Spleen (tissue), 11 donors: ENCODE results near the gene TCEA2. TPM values are rescaled to one million over a fixed set of nuclear protein-coding genes. Genes with fewer than 3 reads are reported as not detected.

Experiments
- DNase-seq: peaks from one replicate; pipeline ENCODE4 v3.0.0-alpha.2; 2020
- H3K27ac ChIP-seq, 8 donors: fragments of 200-600 bp; sonication (generic) in 7 of 8; 1 replicate in 4 of 8; 2 replicates in 4 of 8; pipeline versions ENCODE4 v1.5.0 to v1.8.0; 2016 to 2021; ENCODE audit warnings: inconsistent platforms in 4 of 8, mild to moderate bottlenecking in 4 of 8, moderate library complexity in 1 of 8
- H3K27me3 ChIP-seq, 7 donors: fragments of 200-600 bp; sonication (generic) in 6 of 7; replicated peaks in 1 of 7; 1 replicate in 4 of 7; 2 replicates in 3 of 7; pipeline versions ENCODE4 v1.5.0 to v1.8.0; 2016 to 2021; ENCODE audit warnings: inconsistent platforms in 3 of 7, mild to moderate bottlenecking in 1 of 7
- H3K36me3 ChIP-seq, 6 donors: fragments of 200-600 bp; sonication (generic) in 5 of 6; 1 replicate in 4 of 6; 2 replicates in 2 of 6; pipeline versions ENCODE4 v1.5.0 to v1.8.0; 2016 to 2021; ENCODE audit warnings: inconsistent platforms in 2 of 6
- H3K4me1 ChIP-seq, 6 donors: fragments of 200-600 bp; sonication (generic) in 5 of 6; 1 replicate in 3 of 6; 2 replicates in 3 of 6; pipeline versions ENCODE4 v1.5.0 to v1.8.0; 2016 to 2021; ENCODE audit warnings: inconsistent platforms in 3 of 6
- H3K4me3 ChIP-seq, 8 donors: fragments of 200-600 bp; sonication (generic) in 7 of 8; 1 replicate in 4 of 8; 2 replicates in 4 of 8; pipeline versions ENCODE4 v1.5.0 to v1.8.0; 2016 to 2021; ENCODE audit warnings: inconsistent platforms in 4 of 8, mild to moderate bottlenecking in 4 of 8, moderate library complexity in 2 of 8
- H3K9me3 ChIP-seq, 8 donors: fragments of 200-600 bp; sonication (generic) in 7 of 8; 1 replicate in 4 of 8; 2 replicates in 4 of 8; pipeline versions ENCODE4 v1.5.0 to v1.8.0; 2016 to 2021; ENCODE audit warnings: inconsistent platforms in 4 of 8
- CTCF ChIP-seq, 11 experiments: fragments of 200-600 bp in 7 of 11; fragments of 450-650 bp in 4 of 11; sonication (generic) in 4 of 11; IDR thresholded peaks in 8 of 11; conservative IDR thresholded peaks in 3 of 11; 1 replicate in 7 of 11; 2 replicates in 4 of 11; pipeline versions ENCODE4 v1.4.0 to v1.8.0; 2016 to 2021; ENCODE audit warnings: antibody characterized with exemption in 11 of 11, inconsistent platforms in 4 of 11, mild to moderate bottlenecking in 1 of 11
- POLR2A ChIP-seq, 3 donors: fragments of 450-650 bp; IDR thresholded peaks; one replicate each; pipeline ENCODE4 v1.5.1; 2017; ENCODE audit warnings: antibody characterized with exemption in 3 of 3, mild to moderate bottlenecking in 1 of 3
- POLR2AphosphoS5 ChIP-seq, 3 donors: sonication (generic); formaldehyde crosslinking; IDR thresholded peaks; one replicate each; pipeline ENCODE4 v1.5.1; 2017; ENCODE audit warnings: antibody characterized with exemption in 3 of 3
- WGBS, 5 donors: extraction: QIAGEN DNeasy Blood & Tissue Kit in 3 of 5; methylation state at CpG; one replicate each; pipeline versions ENCODE4 v1.1.5 to v1.1.7; 2013 to 2018; 5-methylcytosine and 5-hydroxymethylcytosine counted together
- intact Hi-C: fragments of 100-400 bp; cut with DNase I; formaldehyde crosslinking; loops from one replicate; pipeline ENCODE4 v1.15.0; 2023; ENCODE audit warnings: low total_unique reads
- polyA plus RNA-seq, 3 donors: library from polyadenylated mRNA; stranded (reverse); fragments of 200-250 nt; gene quantifications; one replicate each; pipeline ENCODE4 v1.2.1, GENCODE V29; 2013
- total RNA-seq, 7 donors: library from RNA; depleted of rRNA in 3 of 7; stranded (reverse); fragments of >200 nt in 3 of 7; fragmentation: NEBNext Ultra II Directional in 4 of 7; extraction: Animal tissue kit (Norgen Biotek cat#: 25700) in 4 of 7; gene quantifications; one replicate each; pipeline versions ENCODE4 v1.1.0 to v1.2.1, GENCODE V29; 2016 to 2021
- donor health status: healthy with polysubstance abuse.
- donor health status: DM: no; HTN: no; CAD: no; lungs with moderate emphysema.
- donor health status: DM: no; HTN: no; CAD: no.
- donor health status: Bipolar disorder and iron deficiency.
- donor health status: healthy.
- donor health status: DM: no; HTN: no; CAD: no.
- donor health status: DM: yes; HTN: yes; CAD: no.

TCEA2 gene
- total and polyA plus RNA-seq, 10 donors: 18.6 to 60.8 (median 43.2) TPM

- Histone ChIP-seq H3K4me3 (peak overlapping the region in 1 of 8 donors; percentile 73), H3K27me3 (peaks cover 0 to 49% (median 28%) of the 10 kb centered on the region in 7 donors), H3K4me1 (peaks cover 5 to 36% (median 23%) of the 10 kb centered on the region in 6 donors), H3K9me3 (no peaks in the 10 kb centered on the region), H3K27ac (peak overlapping the region in 1 of 8 donors; percentile 70), H3K36me3 (peaks cover 0 to 40% (median 13%) of the 10 kb centered on the region in 6 donors)
- intact Hi-C loops: no loop called here
- peak; percentile 34 for DNase-seq
- no peak for TF ChIP-seq POLR2A (IDR thresholded peaks at IDR 0.05)
- TF ChIP-seq POLR2AphosphoS5 (IDR thresholded peaks at IDR 0.05): no peak
- no peak for TF ChIP-seq CTCF (IDR thresholded peaks at IDR 0.05 in 8 of 11, conservative IDR thresholded peaks at IDR 0.05 in 3 of 11)
- 77 to 92% (median 88%) methylated on average over 9 of the region's 9 CpGs for WGBS, 5 donors
Measured at GRCh38 chr20:64100946-64101688, 38.1 kb downstream of the TCEA2 start.

DNA sequence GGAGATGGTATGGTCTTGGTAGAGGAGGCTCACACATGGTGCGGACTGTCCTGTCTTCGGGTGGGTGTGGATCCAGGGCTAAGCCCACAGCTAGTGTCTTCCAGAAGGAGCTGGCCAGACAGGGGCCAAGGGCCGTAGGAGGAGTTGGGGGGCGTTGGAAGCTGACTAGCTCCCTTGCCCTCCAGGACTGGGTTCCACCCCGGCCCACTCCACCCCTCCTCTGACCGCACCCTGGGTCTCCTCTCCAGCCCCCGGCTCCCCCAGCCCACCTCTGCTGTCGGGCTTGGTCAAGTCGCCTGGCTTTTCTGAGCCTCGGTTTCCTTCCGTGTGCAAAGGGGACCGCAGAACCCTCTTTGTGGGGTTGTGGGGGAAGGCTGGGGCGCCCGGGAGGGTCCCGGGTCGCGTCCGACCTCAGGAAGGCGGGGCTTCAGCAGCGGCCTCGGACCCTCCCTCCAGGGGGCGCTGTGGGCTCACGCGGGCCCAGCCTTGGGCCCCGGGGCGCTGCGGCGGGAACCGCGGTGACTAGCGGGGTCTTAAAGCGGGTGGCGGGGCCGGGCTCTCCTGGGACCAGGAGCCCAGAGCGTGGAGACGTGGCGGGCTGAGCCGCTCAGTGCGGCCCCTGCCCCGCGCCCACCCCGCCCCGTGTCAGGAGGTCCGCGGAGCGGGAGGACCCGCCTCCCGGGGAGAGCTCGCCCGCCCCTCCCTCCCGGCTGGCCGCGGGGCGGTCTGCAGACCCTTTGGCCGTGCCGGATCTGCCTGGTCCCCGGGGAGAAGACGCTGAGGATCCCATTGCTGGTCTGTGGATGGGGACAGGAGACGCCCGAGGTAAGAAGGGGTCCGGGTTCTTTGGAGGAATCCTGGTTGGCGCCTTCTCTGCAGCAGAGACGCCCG, 39.0 kb downstream of the TCEA2 start:
- peak; percentile 91 for DNase-seq
- Histone ChIP-seq H3K4me1 (peaks cover 5 to 36% (median 23%) of the 10 kb centered on the region in 6 donors), H3K4me3 (peak overlapping the region; percentile 21 to 73 (median 42)), H3K9me3 (no peaks in the 10 kb centered on the region), H3K27ac (peak overlapping the region in 2 of 8 donors; percentile 3 to 40), H3K27me3 (peaks cover 0 to 55% (median 28%) of the 10 kb centered on the region in 7 donors), H3K36me3 (peaks cover 0 to 31% (median 13%) of the 10 kb centered on the region in 6 donors)
- intact Hi-C loops: no loop called here
- WGBS, 5 donors: 5 to 16% (median 7%) methylated on average over 20 to 64 of the region's 64 CpGs
- peak; percentile 35 to 93 (median 84) for TF ChIP-seq CTCF (IDR thresholded peaks at IDR 0.05 in 8 of 11, conservative IDR thresholded peaks at IDR 0.05 in 3 of 11)
- no peak for TF ChIP-seq POLR2A (IDR thresholded peaks at IDR 0.05)
- peak in 1 of 3 donors; percentile 47 for TF ChIP-seq POLR2AphosphoS5 (IDR thresholded peaks at IDR 0.05)

- Histone ChIP-seq H3K36me3 (peaks cover 0 to 23% (median 13%) of the 10 kb centered on the region in 6 donors), H3K4me3 (peak overlapping the region; percentile 21 to 73 (median 42)), H3K27me3 (peaks cover 0 to 55% (median 28%) of the 10 kb centered on the region in 7 donors), H3K4me1 (peaks cover 5 to 43% (median 31%) of the 10 kb centered on the region in 6 donors), H3K27ac (peak overlapping the region in 1 of 8 donors; percentile 3), H3K9me3 (no peaks in the 10 kb centered on the region)
- no peak for TF ChIP-seq POLR2A (IDR thresholded peaks at IDR 0.05)
- intact Hi-C loops: no loop called here
- WGBS, 5 donors: 18 to 26% (median 20%) methylated on average over 19 to 30 of the region's 30 CpGs
- DNase-seq: peak; percentile 76
Measured at GRCh38 chr20:64102647-64103354, 39.8 kb downstream of the TCEA2 start.
